Nucleus accumbens (tissue), 56 donors: ENCODE measurements around the gene PACRG.

Experiments used
- DNase-seq, 56 donors: peaks; one replicate each; lab custom pipeline; 2025; lab: John Stamatoyannopoulos, UW

Gene PACRG

GRCh38 chr6:163354761-163355425 lies 627.1 kb downstream of the PACRG start:
- DNase-seq: peak in 29 of 56 donors; percentile 25 to 77 (median 50)

DNA sequence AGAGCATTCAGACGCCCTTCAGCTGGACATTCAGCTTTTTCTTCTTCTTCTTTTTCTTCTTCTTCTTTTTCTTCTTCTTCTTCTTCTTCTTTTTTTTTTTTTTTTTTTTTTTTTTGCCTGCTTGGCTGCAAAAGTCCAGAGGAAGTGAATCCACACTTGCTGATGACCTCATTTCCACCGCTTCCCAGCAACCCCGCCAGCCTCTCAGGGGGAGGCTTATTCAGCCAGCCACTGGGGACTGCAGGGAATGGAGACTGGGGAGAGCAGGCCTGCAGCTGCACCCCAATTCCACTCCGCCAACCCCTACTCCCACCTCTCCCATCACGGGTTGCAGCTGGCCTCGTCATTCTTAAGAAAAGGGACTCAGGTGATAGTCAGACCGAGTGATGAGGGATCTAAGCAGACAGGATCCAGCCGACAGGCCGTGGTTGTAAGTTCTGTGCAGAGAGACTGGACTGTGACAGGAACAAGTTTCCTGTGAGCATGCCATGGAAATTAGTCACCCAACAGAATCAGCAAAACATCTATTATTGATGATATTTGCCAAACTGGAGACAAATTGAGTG lies 627.7 kb downstream of the PACRG start:
- DNase-seq: peak in 44 of 56 donors; percentile 8 to 75 (median 56)

GRCh38 chr6:163356324-163356723 lies 628.5 kb downstream of the PACRG start:
- DNase-seq: peak in 49 of 56 donors; percentile 14 to 87 (median 72)

- DNase-seq: no peak
Observed at GRCh38 chr6:163356743-163357142, 629.0 kb downstream of the PACRG start.

DNA sequence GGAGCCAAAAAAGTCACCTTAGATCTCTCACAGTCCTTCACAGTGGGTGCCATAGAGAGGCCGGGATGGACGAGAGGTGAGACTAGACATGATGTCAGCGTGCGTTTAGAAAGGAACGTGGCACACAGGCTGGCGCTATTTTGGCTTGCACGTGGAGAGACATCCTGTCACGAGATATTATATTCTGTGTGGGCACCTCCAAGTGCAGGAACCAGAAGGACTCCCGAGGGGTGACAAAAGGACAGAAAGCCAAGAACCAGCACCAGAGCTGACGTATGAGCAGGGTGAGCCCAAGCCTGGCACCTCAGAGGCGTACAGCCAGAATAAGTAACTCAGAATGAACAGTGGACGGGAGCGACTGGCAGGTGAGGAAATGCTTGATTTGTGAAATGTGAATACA lies 636.9 kb downstream of the PACRG start:
- DNase-seq: no peak
